ENCODE measurements around the gene DPEP3.
"Not testable (repeated sequence)": the region's sequence is repeated elsewhere in the genome, so short reads cannot be mapped to it uniquely, and the experiment has no call there.

The DPEP3 gene

GRCh38 chr16:67979955-67980678 lies at the start of gene DPEP3:
Gene DPEP3, minus strand, starts transcription at chr16:67980499. Its CDS starts 119 bp downstream, at chr16:67980380.
- no peak for DNase-seq

DNA sequence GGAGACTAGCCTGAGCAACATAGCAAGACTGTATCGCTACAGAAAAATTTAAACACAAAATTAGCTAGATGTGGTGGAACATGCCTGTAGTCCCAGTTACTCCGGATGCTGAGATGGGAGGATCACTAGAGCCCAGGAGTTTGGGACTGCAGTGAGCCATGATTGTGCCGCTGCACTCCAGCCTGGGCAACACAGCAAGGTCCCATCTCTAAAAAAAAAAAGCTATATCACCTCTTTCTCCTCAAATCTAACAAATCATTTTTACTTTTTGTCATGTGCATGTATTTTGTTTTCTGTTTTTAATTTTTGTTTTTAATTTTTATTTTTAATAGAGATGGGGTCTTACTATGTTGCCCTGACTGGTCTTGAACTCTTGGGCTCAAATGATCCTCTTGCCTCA lies 48.7 kb upstream of the DPEP3 start:
- no peak for DNase-seq

GRCh38 chr16:68022728-68023537 lies 42.6 kb upstream of the DPEP3 start, which contains the start of the genes DDX28 and DUS2:
Gene DDX28, minus strand, starts transcription at chr16:68023232. Its CDS starts 30 bp downstream, at chr16:68023202.
Gene DUS2, plus strand, starts transcription at chr16:68023284. Its CDS starts 14,740 bp downstream, at chr16:68038024.
- peak; percentile 99 for DNase-seq

- no peak for DNase-seq
These were observed 42.0 kb upstream of the DPEP3 start for GRCh38 chr16:68022278-68022727.

DNA sequence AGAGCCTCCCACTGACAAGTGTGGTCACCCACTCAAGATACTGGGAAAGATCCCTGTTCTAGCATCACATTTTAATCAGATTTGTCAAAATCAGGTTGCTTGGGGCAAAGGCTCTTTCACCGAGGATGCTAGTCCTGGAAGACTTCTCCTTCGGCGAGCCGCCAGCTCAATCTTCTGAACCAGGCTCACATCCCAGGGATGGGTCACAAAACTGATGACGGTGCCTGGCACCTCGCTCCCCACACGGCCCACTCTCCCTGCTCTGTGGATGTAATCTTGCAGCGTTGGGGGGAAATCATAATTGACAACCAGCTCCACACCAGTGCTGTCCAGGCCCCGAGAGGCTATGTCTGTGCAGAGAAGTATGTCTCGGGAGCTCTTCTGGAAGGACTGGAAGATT lies 41.2 kb upstream of the DPEP3 start:
- no peak for DNase-seq

- no peak for DNase-seq
These were observed 38.9 kb upstream of the DPEP3 start for GRCh38 chr16:68019167-68019680.

DNA sequence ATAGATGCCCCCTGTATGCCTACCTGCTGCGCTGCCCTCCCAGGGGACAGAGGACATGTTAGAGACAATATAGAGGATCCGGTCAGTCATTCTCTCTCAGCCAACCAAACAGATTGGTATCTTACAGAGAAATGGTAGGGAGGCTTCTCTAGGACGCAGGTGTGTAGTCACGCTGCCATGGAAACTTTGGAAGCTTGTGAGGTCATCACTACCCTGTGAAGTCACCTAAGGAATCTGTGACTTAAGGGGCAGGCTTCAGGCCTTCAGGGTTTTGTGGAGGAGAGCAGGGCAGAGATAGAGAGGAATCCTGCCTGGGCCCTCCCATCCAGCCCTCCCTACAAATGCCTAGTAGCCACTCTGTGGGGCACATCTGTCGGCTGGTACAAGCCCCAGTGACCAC lies 35.4 kb upstream of the DPEP3 start, which contains the start of gene DPEP2NB:
TSS of gene DPEP2NB (minus strand) at position 231 of the 400 bp plus-strand sequence. CDS start at position 90, 141 bp downstream.
- no peak for DNase-seq

GRCh38 chr16:68013440-68013839 lies 33.1 kb upstream of the DPEP3 start:
- DNase-seq, result no peak

- DNase-seq, result not testable (repeated sequence)
These were observed 29.6 kb upstream of the DPEP3 start for GRCh38 chr16:68009872-68010271.

DNA sequence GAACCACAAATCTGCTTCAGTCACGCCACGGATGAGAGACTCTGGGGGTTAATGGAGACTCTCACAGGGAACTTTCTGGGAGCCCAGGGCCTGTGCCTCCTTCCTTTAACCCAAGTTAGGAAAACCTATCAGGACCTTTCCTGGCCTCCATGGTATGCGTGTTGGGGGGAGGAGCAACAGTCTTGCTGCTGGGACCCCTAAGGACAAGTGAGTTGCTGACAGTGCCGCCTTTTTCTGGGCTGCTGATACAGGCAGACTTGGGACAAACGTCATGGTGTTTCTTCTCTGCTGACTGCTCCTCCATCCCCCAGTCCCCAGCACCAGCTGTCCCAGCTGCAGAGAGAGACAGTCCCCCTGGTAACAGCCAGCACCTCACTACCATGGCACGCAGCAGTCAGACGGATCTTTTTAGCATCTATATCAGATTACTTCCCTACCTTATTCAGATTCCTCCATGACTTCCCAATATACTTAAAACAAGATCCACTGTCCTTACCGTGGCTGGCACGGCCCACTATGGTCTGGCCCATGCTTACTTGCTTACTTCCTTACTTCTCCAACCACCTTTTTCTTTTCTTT lies 28.9 kb upstream of the DPEP3 start:
- DNase-seq, result no peak

DNA sequence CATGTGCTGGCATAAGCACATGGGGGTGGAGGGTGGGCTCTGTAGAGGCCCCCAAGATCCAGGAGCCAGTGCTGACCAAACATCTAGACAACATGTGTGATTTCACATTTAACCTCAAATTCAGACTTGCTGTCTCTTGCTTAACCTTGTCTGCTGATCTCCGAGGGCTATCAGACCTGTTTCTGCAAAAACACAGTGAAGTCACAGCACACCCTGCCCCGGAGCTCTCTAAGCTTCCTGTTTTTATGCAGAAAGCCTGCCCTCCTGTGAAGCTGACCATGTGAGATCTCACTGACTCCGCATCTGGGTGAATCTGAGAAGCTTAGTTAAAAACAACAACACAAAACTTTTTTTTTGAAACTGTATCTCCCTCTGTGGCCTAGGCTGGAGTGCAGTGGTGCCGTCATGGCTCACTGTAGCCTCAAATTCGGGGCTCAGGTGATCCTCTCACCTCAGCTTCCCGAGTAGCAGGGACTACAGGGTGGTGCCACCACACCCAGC lies 25.5 kb upstream of the DPEP3 start:
- no peak for DNase-seq

DNA sequence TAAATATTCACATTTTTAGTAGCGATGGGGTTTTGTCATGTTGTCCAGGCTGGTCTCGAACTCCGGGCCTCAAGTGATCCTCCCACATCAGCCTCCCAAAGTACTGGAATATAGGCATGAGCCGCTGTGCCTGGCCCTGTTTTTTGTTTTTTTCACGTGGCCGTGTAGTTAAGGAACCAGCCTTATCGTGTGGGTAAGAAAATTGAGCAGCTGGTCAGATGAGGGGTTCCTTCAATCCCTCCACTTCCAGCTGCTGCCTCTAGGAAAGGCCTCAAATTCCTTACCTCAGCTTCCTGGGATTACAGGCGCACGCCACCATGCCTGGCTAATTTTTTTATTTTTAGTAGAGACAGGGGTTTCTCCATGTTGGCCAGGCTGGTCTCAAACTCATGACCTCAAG lies 24.9 kb upstream of the DPEP3 start:
- DNase-seq, result no peak

DNA sequence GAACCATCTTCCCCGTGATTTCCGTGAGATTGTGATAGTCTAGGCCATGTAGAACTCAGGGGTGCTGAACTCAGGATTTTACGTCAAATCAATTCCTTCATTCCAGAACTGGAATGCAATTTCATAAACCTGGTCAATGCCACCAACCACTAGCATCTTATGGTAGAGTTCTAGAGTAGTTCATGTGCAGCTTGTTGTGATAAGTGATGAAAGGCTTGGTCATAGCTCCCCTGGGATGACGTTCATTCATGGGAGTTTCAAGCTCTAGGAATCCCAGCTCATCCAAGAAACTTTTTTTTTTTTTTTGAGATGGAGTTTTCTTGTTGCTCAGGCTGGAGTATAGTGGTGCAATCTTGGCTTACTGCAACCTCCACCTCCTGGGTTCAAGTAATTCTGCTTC lies 22.7 kb upstream of the DPEP3 start:
- DNase-seq, result no peak

GRCh38 chr16:68000450-68000849 lies 20.2 kb upstream of the DPEP3 start:
- no peak for DNase-seq

GRCh38 chr16:67999985-68000384 lies 19.7 kb upstream of the DPEP3 start:
- no peak for DNase-seq

GRCh38 chr16:67998779-67999688 lies 18.7 kb upstream of the DPEP3 start, which contains the start of gene DPEP2:
Gene DPEP2, minus strand, starts transcription at chr16:67999484. Its CDS starts 6,272 bp downstream, at chr16:67993212.
- not testable (repeated sequence) for DNase-seq

- DNase-seq, result not testable (repeated sequence)
These were observed 18.0 kb upstream of the DPEP3 start for GRCh38 chr16:67998231-67998778.

DNA sequence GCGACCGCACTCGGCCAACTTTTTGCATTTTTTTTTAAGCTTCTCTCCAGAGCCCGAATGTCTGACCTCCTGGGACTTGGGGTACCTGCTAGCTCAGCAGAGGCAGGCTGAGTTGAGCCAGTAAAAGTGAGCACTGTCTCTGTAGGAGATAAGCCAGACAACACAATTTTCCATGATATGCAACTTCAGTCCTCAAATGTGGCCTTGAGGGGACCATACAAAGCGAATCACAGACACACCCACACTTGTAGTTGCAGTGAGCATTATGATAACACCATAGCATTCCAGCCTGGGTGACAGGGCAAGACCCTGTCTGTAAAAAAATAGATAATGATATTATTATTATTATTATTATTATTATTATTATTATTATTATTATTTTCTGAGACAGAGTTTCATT lies 16.4 kb upstream of the DPEP3 start:
- no peak for DNase-seq

- no peak for DNase-seq
These were observed 15.1 kb upstream of the DPEP3 start for GRCh38 chr16:67995423-67995822.

- DNase-seq, result not testable (repeated sequence)
These were observed 13.7 kb upstream of the DPEP3 start for GRCh38 chr16:67994040-67994408.
